K562 (cell line): Measurements from ENCODE around the gene RANBP3. TPM values are rescaled to one million over a fixed set of nuclear protein-coding genes. Genes with fewer than 3 reads are reported as not detected.

Experiments
- ATAC-seq: fragments of 200-7000 bp; cut with Tn5 transposase; 3 replicates; pipeline ENCODE4 v1.9.1; 2020; ENCODE audit warnings: moderate library complexity
- BruUV-seq: library from RNA; stranded (reverse); fragments of 400-500 nt; replicated peaks from 2 replicates; lab custom pipeline; 2021; lab: Mats Ljungman, UMichigan
- CTCF ChIA-PET: fragments of 300-600 bp; formaldehyde crosslinking; extraction: SDS; loops from one replicate; lab custom pipeline; 2021; ENCODE audit warnings: low intra/inter-chr PET ratio; lab: Yijun Ruan, JAX
- POLR2A ChIA-PET: fragments of 300-600, 350-650 bp; sonication (Branson Sonifier 250); formaldehyde crosslinking; extraction: SDS; loops from one replicate; lab custom pipeline; 2021; ENCODE audit warnings: antibody characterized with exemption, inconsistent platforms; lab: Yijun Ruan, JAX
- DNase-seq, 4 experiments: peaks; one replicate each; pipeline versions ENCODE4 v3.0.0 to v3.0.0-alpha.2; 2011 to 2018; ENCODE audit warnings: low spot score in 3 of 4, mixed read lengths in 3 of 4; ENCODE audit errors: extremely low read depth in 1 of 4
- FAIRE-seq: peaks from 2 replicates; lab custom pipeline; 2011; peaks lifted over from hg19 to GRCh38; lab: Jason Lieb, UNC
- H2AFZ ChIP-seq: 2 replicates; pipeline ENCODE4 v1.6.0; 2011; ENCODE audit warnings: low read depth, low read length, control low read depth, inconsistent platforms
- H3K27ac ChIP-seq: fragments of 200-600 bp; 3 replicates; pipeline ENCODE4 v1.8.0; 2011; ENCODE audit warnings: low read depth, mild to moderate bottlenecking, control low read depth, inconsistent platforms, low read length, moderate library complexity, mixed read lengths; ENCODE audit errors: extremely low read depth
- H3K27me3 ChIP-seq, 2 experiments: fragments of 300-600 bp in 1 of 2; 2 replicates in 1 of 2; 3 replicates in 1 of 2; pipeline versions ENCODE4 v1.6.0 to v1.8.0; 2011; ENCODE audit warnings: inconsistent platforms in 2 of 2, low read length in 2 of 2, mild to moderate bottlenecking in 1 of 2, mixed read lengths in 1 of 2, moderate library complexity in 1 of 2; ENCODE audit not compliant: control insufficient read depth in 2 of 2, insufficient read depth in 2 of 2
- H3K36me3 ChIP-seq: fragments of 300-600 bp; 3 replicates; pipeline ENCODE4 v1.8.0; 2011; ENCODE audit warnings: mild to moderate bottlenecking, low read length, inconsistent platforms; ENCODE audit not compliant: control insufficient read depth, insufficient read depth
- H3K4me1 ChIP-seq, 2 experiments: fragments of 200-600 bp in 1 of 2; replicated peaks in 1 of 2; 2 replicates in 1 of 2; 3 replicates in 1 of 2; pipeline versions ENCODE4 v1.5.1 to v1.8.0; 2011; ENCODE audit warnings: inconsistent platforms in 2 of 2, low read length in 2 of 2, mild to moderate bottlenecking in 1 of 2, mixed read lengths in 1 of 2, moderate library complexity in 1 of 2; ENCODE audit not compliant: control insufficient read depth in 2 of 2, insufficient read depth in 2 of 2
- H3K4me2 ChIP-seq: 2 replicates; pipeline ENCODE4 v1.6.1; 2011; ENCODE audit warnings: low read length, control low read depth, inconsistent platforms, mixed read lengths; ENCODE audit not compliant: insufficient read depth
- H3K4me3 ChIP-seq: fragments of 200-600 bp; sonication (generic), shearing (Covaris generic); 2 replicates; pipeline ENCODE4 v1.5.1; 2016; ENCODE audit warnings: control low read depth, inconsistent platforms
- H3K79me2 ChIP-seq: fragments of 200-600 bp; 3 replicates; pipeline ENCODE4 v1.8.0; 2011; ENCODE audit warnings: low read length, inconsistent platforms; ENCODE audit not compliant: control insufficient read depth, insufficient read depth
- H3K9ac ChIP-seq, 2 experiments: 2 replicates each; pipeline versions ENCODE4 v1.6.0 to v1.6.1; 2011; ENCODE audit warnings: low read depth in 2 of 2, low read length in 2 of 2, control low read depth in 1 of 2, inconsistent platforms in 1 of 2, mild to moderate bottlenecking in 1 of 2, mixed read lengths in 1 of 2; ENCODE audit not compliant: insufficient read depth in 1 of 2
- H3K9me1 ChIP-seq: one replicate; pipeline ENCODE4 v1.6.0; 2011; ENCODE audit warnings: inconsistent platforms, mild to moderate bottlenecking, low read length, moderate library complexity; ENCODE audit not compliant: control insufficient read depth, insufficient read depth
- H3K9me3 ChIP-seq: replicated peaks from 2 replicates; pipeline ENCODE4 v1.5.1; 2011; ENCODE audit warnings: low read depth, low read length, inconsistent platforms; ENCODE audit not compliant: control insufficient read depth, insufficient read depth
- H4K20me1 ChIP-seq: replicated peaks from 2 replicates; pipeline ENCODE4 v1.6.1; 2011; ENCODE audit warnings: low read length, inconsistent platforms, mixed read lengths; ENCODE audit not compliant: control insufficient read depth, insufficient read depth
- HDAC1 ChIP-seq, 2 experiments: fragments of 450-650 bp; IDR thresholded peaks; 2 replicates each; pipeline ENCODE4 v1.6.1; 2016 to 2017; ENCODE audit warnings: inconsistent platforms in 1 of 2, mild to moderate bottlenecking in 1 of 2, moderate library complexity in 1 of 2
- WGBS: fragments of 100-300 bp; shearing (Covaris generic); methylation state at CpG from one replicate; pipeline ENCODE4 v1.1.6; 2016; ENCODE audit warnings: low coverage, mixed read lengths; ENCODE audit not compliant: insufficient coverage; ENCODE audit errors: missing lambda C conversion rate; 5-methylcytosine and 5-hydroxymethylcytosine counted together
- in situ Hi-C: fragments of 300-500 bp; cut with MboI; formaldehyde crosslinking; loops from 4 replicates; pipeline ENCODE4 v1.15.0; 2018; ENCODE audit warnings: inconsistent platforms, mixed read lengths
- intact Hi-C: fragments of 100-400 bp; cut with micrococcal nuclease; formaldehyde crosslinking; loops from 2 replicates; pipeline ENCODE4 v1.14.2; 2022
- polyA plus RNA-seq, 8 experiments: library from polyadenylated mRNA; depleted of rRNA in 4 of 8; stranded (reverse) in 5 of 8; unstranded in 3 of 8; fragments of >200 nt; fragmentation: Nextera tagmentation in 2 of 8; fragmentation: Illumina TruSeq in 1 of 8; extraction: Ambion mirVana in 2 of 8; extraction: Trizol in 1 of 8; gene quantifications; 2 replicates each; pipeline versions ENCODE4 v1.2.1 to v1.2.3, GENCODE V29; 2011 to 2014; ENCODE audit warnings: inconsistent platforms in 1 of 8, missing spikeins in 1 of 8
- total RNA-seq, 7 experiments: library from RNA; depleted of rRNA in 6 of 7; stranded (reverse); fragments of >200 nt in 6 of 7; fragmentation: Illumina TruSeq in 2 of 7; extraction: Trizol in 2 of 7; gene quantifications; 2 replicates each; pipeline versions ENCODE4 v1.2.1 to v1.2.3, GENCODE V29; 2011 to 2021; ENCODE audit warnings: low replicate concordance in 1 of 7
- TF ChIP-seq, protein P1 (sequence below): fragments of 250-450 bp; sonication (Bioruptor Pico); IDR thresholded peaks from 2 replicates; pipeline ENCODE4 v1.5.0; 2020; ENCODE audit warnings: mild to moderate bottlenecking, borderline replicate concordance
- TF ChIP-seq, protein P2 (sequence below), 2 experiments: fragments of 450-650 bp; formaldehyde crosslinking in 1 of 2; IDR thresholded peaks; 2 replicates each; pipeline versions ENCODE4 v1.4.0 to v1.6.1; 2014 to 2020; ENCODE audit warnings: mild to moderate bottlenecking in 2 of 2, borderline replicate concordance in 1 of 2, low read depth in 1 of 2

RANBP3 gene
- total and polyA plus RNA-seq, 9 of the 15 experiments (the other 6 are each of a cell fraction or from before 2014, with no cell fraction given) = 0.90 to 95.1 (median 63.2) TPM

DNA sequence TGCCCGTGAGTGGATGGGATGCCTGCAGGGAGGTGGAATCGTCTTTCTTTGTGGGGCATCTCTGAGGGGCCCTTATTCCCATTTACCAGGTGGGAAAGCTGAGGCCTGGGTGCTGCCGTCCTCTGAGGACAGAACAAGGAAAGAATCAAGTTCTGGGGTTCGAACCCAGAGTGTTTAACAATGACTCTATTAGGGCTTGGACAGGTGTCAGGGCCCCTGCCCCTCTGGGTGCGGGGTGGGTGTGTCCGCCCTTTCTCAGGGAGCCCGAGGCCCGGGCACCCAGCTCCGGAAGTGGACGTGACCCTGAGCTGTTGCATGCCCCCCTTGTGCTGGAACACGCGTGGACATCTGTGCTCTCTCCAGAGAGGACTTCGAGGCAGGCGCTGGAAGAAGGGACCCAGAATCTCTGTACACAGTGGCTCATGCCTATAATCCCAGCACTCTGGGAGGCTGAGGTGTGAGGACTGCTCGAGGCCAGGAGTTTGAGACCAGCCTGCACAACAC, 85.1 kb downstream of the RANBP3 start (continued):
- TF ChIP-seq, protein P1, sequence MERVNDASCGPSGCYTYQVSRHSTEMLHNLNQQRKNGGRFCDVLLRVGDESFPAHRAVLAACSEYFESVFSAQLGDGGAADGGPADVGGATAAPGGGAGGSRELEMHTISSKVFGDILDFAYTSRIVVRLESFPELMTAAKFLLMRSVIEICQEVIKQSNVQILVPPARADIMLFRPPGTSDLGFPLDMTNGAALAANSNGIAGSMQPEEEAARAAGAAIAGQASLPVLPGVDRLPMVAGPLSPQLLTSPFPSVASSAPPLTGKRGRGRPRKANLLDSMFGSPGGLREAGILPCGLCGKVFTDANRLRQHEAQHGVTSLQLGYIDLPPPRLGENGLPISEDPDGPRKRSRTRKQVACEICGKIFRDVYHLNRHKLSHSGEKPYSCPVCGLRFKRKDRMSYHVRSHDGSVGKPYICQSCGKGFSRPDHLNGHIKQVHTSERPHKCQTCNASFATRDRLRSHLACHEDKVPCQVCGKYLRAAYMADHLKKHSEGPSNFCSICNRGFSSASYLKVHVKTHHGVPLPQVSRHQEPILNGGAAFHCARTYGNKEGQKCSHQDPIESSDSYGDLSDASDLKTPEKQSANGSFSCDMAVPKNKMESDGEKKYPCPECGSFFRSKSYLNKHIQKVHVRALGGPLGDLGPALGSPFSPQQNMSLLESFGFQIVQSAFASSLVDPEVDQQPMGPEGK (CRISPR knock-in tag) = no peak

DNA sequence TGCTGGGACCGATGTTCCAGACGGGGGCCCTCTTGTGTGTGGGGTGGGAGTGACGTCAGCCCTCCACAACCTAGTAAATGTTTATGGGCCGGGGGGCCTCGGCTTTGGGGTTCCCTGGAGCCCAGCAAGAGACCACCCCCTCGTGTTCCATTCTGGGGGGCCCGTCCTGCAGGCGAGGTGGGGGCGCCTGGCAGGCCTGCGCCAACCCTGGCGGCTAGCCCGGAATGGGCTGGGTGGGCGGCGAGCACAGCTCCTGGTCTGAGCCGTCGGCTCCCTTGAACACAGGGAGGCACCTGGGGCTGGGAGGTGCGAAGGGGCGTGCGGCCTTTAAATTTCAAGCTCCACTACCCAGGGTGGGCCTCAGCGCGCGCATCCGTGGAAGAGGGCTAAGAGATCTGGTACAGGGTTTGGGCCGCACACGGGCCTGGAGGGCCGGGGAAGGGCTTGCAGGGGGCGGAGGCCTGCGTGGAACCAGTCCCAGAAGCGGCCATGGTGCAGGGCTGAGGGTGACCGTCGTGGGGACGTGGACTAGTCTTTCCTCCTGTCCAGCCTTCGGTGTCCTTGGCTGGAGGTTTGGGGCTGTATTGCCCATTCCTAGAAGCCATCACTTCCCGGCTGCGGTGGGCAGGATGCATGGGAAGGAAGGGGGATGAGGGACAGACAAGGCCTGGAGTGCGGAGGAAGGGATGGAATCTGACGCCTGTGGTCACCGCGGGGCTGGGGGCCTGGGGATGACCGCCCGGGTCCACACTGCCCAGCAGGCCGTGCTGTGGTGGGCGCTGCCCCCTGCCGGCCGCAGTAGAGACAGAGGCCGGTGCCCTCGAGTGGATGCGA, 85.8 kb downstream of the RANBP3 start:
- in situ Hi-C loops = loop anchor here (5.0 kb wide), 1 partner anchor 90 kb away; no protein-coding TSS in a partner anchor
- 0 out of 4 replicates have a peak overlapping the region, but pooled peaks of 1 of the 2 experiments have one; percentile 33 for H3K9ac ChIP-seq
- TF ChIP-seq, protein P2, sequence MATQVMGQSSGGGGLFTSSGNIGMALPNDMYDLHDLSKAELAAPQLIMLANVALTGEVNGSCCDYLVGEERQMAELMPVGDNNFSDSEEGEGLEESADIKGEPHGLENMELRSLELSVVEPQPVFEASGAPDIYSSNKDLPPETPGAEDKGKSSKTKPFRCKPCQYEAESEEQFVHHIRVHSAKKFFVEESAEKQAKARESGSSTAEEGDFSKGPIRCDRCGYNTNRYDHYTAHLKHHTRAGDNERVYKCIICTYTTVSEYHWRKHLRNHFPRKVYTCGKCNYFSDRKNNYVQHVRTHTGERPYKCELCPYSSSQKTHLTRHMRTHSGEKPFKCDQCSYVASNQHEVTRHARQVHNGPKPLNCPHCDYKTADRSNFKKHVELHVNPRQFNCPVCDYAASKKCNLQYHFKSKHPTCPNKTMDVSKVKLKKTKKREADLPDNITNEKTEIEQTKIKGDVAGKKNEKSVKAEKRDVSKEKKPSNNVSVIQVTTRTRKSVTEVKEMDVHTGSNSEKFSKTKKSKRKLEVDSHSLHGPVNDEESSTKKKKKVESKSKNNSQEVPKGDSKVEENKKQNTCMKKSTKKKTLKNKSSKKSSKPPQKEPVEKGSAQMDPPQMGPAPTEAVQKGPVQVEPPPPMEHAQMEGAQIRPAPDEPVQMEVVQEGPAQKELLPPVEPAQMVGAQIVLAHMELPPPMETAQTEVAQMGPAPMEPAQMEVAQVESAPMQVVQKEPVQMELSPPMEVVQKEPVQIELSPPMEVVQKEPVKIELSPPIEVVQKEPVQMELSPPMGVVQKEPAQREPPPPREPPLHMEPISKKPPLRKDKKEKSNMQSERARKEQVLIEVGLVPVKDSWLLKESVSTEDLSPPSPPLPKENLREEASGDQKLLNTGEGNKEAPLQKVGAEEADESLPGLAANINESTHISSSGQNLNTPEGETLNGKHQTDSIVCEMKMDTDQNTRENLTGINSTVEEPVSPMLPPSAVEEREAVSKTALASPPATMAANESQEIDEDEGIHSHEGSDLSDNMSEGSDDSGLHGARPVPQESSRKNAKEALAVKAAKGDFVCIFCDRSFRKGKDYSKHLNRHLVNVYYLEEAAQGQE (IDR thresholded peaks at IDR 0.05; ENCODE audit: borderline replicate concordance) = peak; percentile 73; the same call in 1 of the 2 replicates
- TF ChIP-seq, protein P2 (CRISPR knock-in tag; IDR thresholded peaks at IDR 0.05; ENCODE audit: low read depth) = no peak
- peak in 1 of 2 experiments; percentile 12; a peak in 1 of 4 replicates for TF ChIP-seq HDAC1 (IDR thresholded peaks at IDR 0.05)

More for the DNA sequence above, 85.8 kb downstream of the RANBP3 start:
- Histone ChIP-seq H3K79me2 (no peaks in the 10 kb centered on the region), H3K36me3 (peaks cover 23% of the 10 kb centered on the region; the same call in 1 of the 3 replicates), H3K4me1 (peaks cover 16 to 63% of the 10 kb centered on the region in 2 experiments), H2AFZ (no peak overlapping the region), H3K9me3 (no peaks in the 10 kb centered on the region), H3K27me3 (no peaks in the 10 kb centered on the region), H3K27ac (no peak overlapping the region), H3K4me3 (no peak overlapping the region), H3K9me1 (peaks cover 5% of the 10 kb centered on the region), H3K4me2 (no peak overlapping the region), H4K20me1 (peaks cover 25% of the 10 kb centered on the region)
- DNase-seq = peak; percentile 60 to 69 (median 64)
- CTCF ChIA-PET = interaction anchor here (0.8 to 3.9 kb wide), 5 partner anchors 82 to 119 kb away, joined by 3 to 48 read pairs (median 5); partner anchors contain the start of gene NRTN
- intact Hi-C loops = loop anchor here (1.0 kb wide), 1 partner anchor 88 kb away; no protein-coding TSS in a partner anchor
- no peak for FAIRE-seq
- POLR2A ChIA-PET = interaction anchor here (4.2 kb wide), 1 partner anchor 12 kb away, joined by 28 read pairs; the partner anchor contains the start of genes NDUFA11 and VMAC
- 32% methylated on average over 32 of the region's 48 CpGs for WGBS
- ATAC-seq = peak; percentile 74
- no TSS peak for BruUV-seq
